ENCODE data around the gene POPDC2.

The POPDC2 gene

GRCh38 chr3:119637679-119638477 lies 22.5 kb downstream of the POPDC2 start:
- H3K4me1 ChIP-seq (ENCODE audit: insufficient read depth, low read length): 0 out of 2 replicates have a peak, but pooled peaks cover under 1% of the 10 kb centered on the region
- no peak overlapping the region for H3K9ac ChIP-seq (ENCODE audit: low read depth, low read length)
- H3K9me3 ChIP-seq (ENCODE audit: control insufficient read depth, insufficient read depth, low read length): no peaks in the 10 kb centered on the region
- no peaks in the 10 kb centered on the region for H3K36me3 ChIP-seq (ENCODE audit: insufficient read depth, low read length)

- Histone ChIP-seq H3K9ac (ENCODE audit: low read depth, low read length) (no peak overlapping the region), H3K9me3 (ENCODE audit: control insufficient read depth, insufficient read depth, low read length) (no peaks in the 10 kb centered on the region), H3K4me1 (ENCODE audit: insufficient read depth, low read length) (no peaks in the 10 kb centered on the region), H3K36me3 (ENCODE audit: insufficient read depth, low read length) (no peaks in the 10 kb centered on the region)
Measured at GRCh38 chr3:119636891-119637611, 23.3 kb downstream of the POPDC2 start.

GRCh38 chr3:119636249-119636648 lies 24.1 kb downstream of the POPDC2 start:
- H3K36me3 ChIP-seq (ENCODE audit: insufficient read depth, low read length): no peaks in the 10 kb centered on the region
- H3K9me3 ChIP-seq (ENCODE audit: control insufficient read depth, insufficient read depth, low read length): no peaks in the 10 kb centered on the region
- H3K4me1 ChIP-seq (ENCODE audit: insufficient read depth, low read length): 0 out of 2 replicates have a peak, but pooled peaks cover 3% of the 10 kb centered on the region
- no peak overlapping the region for H3K9ac ChIP-seq (ENCODE audit: low read depth, low read length)

GRCh38 chr3:119635719-119636118 lies 24.7 kb downstream of the POPDC2 start:
- Histone ChIP-seq H3K4me1 (ENCODE audit: insufficient read depth, low read length) (peaks cover 6% of the 10 kb centered on the region; the same call in 1 of the 2 replicates), H3K36me3 (ENCODE audit: insufficient read depth, low read length) (no peaks in the 10 kb centered on the region), H3K9me3 (ENCODE audit: control insufficient read depth, insufficient read depth, low read length) (no peaks in the 10 kb centered on the region), H3K9ac (ENCODE audit: low read depth, low read length) (no peak overlapping the region)

- Histone ChIP-seq H3K9ac (ENCODE audit: low read depth, low read length) (no peak overlapping the region), H3K9me3 (ENCODE audit: control insufficient read depth, insufficient read depth, low read length) (no peaks in the 10 kb centered on the region), H3K36me3 (ENCODE audit: insufficient read depth, low read length) (no peaks in the 10 kb centered on the region), H3K4me1 (ENCODE audit: insufficient read depth, low read length) (peaks cover 8% of the 10 kb centered on the region; the same call in 1 of the 2 replicates)
Measured at GRCh38 chr3:119632829-119633228, 27.6 kb downstream of the POPDC2 start.

GRCh38 chr3:119632216-119632615 lies 28.2 kb downstream of the POPDC2 start:
- Histone ChIP-seq H3K9ac (ENCODE audit: low read depth, low read length) (no peak overlapping the region), H3K36me3 (ENCODE audit: insufficient read depth, low read length) (no peaks in the 10 kb centered on the region), H3K9me3 (ENCODE audit: control insufficient read depth, insufficient read depth, low read length) (no peaks in the 10 kb centered on the region), H3K4me1 (ENCODE audit: insufficient read depth, low read length) (peaks cover 8% of the 10 kb centered on the region; the same call in 1 of the 2 replicates)

GRCh38 chr3:119631516-119631915 lies 28.9 kb downstream of the POPDC2 start:
- Histone ChIP-seq H3K9me3 (ENCODE audit: control insufficient read depth, insufficient read depth, low read length) (no peaks in the 10 kb centered on the region), H3K4me1 (ENCODE audit: insufficient read depth, low read length) (peaks cover 8% of the 10 kb centered on the region; the same call in 1 of the 2 replicates), H3K36me3 (ENCODE audit: insufficient read depth, low read length) (no peaks in the 10 kb centered on the region), H3K9ac (ENCODE audit: low read depth, low read length) (no peak overlapping the region; the same call in 1 of the 2 replicates)

- peaks cover 8% of the 10 kb centered on the region; the same call in 1 of the 2 replicates for H3K4me1 ChIP-seq (ENCODE audit: insufficient read depth, low read length)
- no peaks in the 10 kb centered on the region for H3K9me3 ChIP-seq (ENCODE audit: control insufficient read depth, insufficient read depth, low read length)
- H3K36me3 ChIP-seq (ENCODE audit: insufficient read depth, low read length): no peaks in the 10 kb centered on the region
- no peak overlapping the region for H3K9ac ChIP-seq (ENCODE audit: low read depth, low read length)
Measured at GRCh38 chr3:119630880-119631329, 29.5 kb downstream of the POPDC2 start.

GRCh38 chr3:119630128-119630879 lies 30.1 kb downstream of the POPDC2 start:
- peaks cover 8% of the 10 kb centered on the region; the same call in 1 of the 2 replicates for H3K4me1 ChIP-seq (ENCODE audit: insufficient read depth, low read length)
- no peaks in the 10 kb centered on the region for H3K36me3 ChIP-seq (ENCODE audit: insufficient read depth, low read length)
- no peak overlapping the region for H3K9ac ChIP-seq (ENCODE audit: low read depth, low read length)
- no peaks in the 10 kb centered on the region for H3K9me3 ChIP-seq (ENCODE audit: control insufficient read depth, insufficient read depth, low read length)

GRCh38 chr3:119628816-119629445 lies 31.5 kb downstream of the POPDC2 start:
- no peaks in the 10 kb centered on the region for H3K36me3 ChIP-seq (ENCODE audit: insufficient read depth, low read length)
- H3K4me1 ChIP-seq (ENCODE audit: insufficient read depth, low read length): peaks cover 8% of the 10 kb centered on the region; the same call in 1 of the 2 replicates
- H3K9ac ChIP-seq (ENCODE audit: low read depth, low read length): no peak overlapping the region
- no peaks in the 10 kb centered on the region for H3K9me3 ChIP-seq (ENCODE audit: control insufficient read depth, insufficient read depth, low read length)

GRCh38 chr3:119628390-119628789 lies 32.0 kb downstream of the POPDC2 start:
- no peaks in the 10 kb centered on the region for H3K36me3 ChIP-seq (ENCODE audit: insufficient read depth, low read length)
- H3K4me1 ChIP-seq (ENCODE audit: insufficient read depth, low read length): peaks cover 8% of the 10 kb centered on the region; the same call in 1 of the 2 replicates
- no peaks in the 10 kb centered on the region for H3K9me3 ChIP-seq (ENCODE audit: control insufficient read depth, insufficient read depth, low read length)
- H3K9ac ChIP-seq (ENCODE audit: low read depth, low read length): no peak overlapping the region

- peaks cover 8% of the 10 kb centered on the region; the same call in 1 of the 2 replicates for H3K4me1 ChIP-seq (ENCODE audit: insufficient read depth, low read length)
- H3K9me3 ChIP-seq (ENCODE audit: control insufficient read depth, insufficient read depth, low read length): no peaks in the 10 kb centered on the region
- H3K9ac ChIP-seq (ENCODE audit: low read depth, low read length): no peak overlapping the region
- H3K36me3 ChIP-seq (ENCODE audit: insufficient read depth, low read length): no peaks in the 10 kb centered on the region
Measured at GRCh38 chr3:119627461-119627860, 32.9 kb downstream of the POPDC2 start.

- Histone ChIP-seq H3K9me3 (ENCODE audit: control insufficient read depth, insufficient read depth, low read length) (no peaks in the 10 kb centered on the region), H3K36me3 (ENCODE audit: insufficient read depth, low read length) (no peaks in the 10 kb centered on the region), H3K9ac (ENCODE audit: low read depth, low read length) (no peak overlapping the region), H3K4me1 (ENCODE audit: insufficient read depth, low read length) (peaks cover 5% of the 10 kb centered on the region; the same call in 1 of the 2 replicates)
Measured at GRCh38 chr3:119626196-119626595, 34.2 kb downstream of the POPDC2 start.
